Activated CD4-positive, alpha-beta T cell treated with anti-CD3 and anti-CD28 coated beads, Interleukin-2, Interleukin-4, amounts not matched to agents 100 ng/mL and 50 ng/mL, durations not matched to agents 16 hours and 8 hours (primary cell): ENCODE data around the gene ETV6.

Experiments used
- DNase-seq: peaks from one replicate; pipeline ENCODE4 v3.0.0-alpha.2; 2020; ENCODE audit warnings: low spot score

Gene ETV6

DNA sequence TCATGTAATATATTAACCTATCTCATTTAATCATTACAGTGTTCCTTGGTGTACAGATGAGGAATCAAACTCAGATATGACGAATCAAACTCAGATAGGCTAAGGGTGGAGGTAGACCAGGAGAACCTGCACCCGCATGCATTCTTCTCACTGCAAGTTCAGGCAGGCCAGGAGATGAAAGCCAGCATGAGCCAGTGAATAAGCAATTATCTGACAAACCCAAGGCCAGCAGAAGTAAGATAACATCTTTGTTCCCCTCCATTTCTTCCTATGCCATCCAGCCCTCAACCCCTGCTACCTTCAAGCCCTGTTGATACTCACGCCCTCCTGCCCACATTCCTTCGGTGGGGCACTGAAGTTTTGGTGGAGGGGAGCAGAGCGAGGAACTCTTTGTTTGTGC lies 152.2 kb downstream of the ETV6 start:
- DNase-seq, result no peak

DNA sequence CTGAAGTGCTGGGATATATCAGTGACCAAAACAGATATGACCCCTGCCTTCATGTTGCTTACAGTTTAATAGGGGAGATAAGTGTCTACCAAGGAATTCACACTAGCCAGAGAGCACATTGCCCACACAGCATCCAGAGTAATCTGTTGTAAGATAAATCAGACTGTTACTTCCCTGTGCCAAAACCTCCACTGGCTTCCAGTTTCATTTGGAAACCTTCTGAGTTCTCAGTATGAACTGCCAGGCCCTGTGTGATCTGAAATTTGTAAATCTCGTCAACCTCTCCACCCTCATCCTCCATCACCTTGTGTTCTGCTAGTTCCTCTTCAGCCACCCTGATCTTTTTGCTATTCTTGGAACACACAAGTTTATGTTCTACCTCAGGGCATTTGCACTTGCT lies 154.7 kb downstream of the ETV6 start:
- no peak for DNase-seq

DNA sequence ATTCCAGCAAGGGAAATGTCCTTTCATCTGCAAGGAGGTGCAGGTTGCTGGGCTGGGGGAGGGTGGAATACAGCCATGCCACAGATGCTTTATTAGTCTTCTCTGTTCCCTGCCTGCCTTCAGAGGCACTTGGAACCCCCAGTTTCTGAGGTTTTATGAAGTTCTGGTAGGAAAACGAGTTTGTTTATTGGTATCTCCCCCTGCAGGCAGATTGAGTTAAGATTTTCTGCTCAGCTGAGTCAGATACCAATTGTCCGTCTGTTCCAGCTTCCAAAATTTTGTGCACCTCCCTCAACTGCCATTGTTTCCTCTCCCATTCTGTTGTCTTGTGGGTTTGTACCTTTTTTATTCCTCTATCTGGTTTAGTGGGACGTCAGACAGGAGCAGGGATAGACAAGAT lies 155.6 kb downstream of the ETV6 start:
- no peak for DNase-seq

DNA sequence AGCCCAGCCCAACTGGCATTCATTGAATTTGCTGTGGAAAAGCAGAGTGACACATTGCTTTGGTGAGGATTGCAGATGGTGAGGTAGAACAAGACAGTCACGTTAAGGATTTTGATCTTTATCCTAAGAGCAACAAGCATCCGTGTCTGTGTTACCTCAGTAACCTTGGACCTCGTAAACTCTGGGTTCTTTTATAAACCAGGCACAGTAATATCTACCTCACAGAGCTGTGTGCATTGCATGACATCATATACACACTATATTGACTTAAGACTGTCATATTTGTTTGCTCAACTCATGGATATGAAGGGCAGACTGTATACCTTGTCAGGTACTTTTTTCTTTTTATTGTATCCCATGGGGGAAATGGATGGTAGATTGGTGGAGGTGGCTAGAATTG lies 156.2 kb downstream of the ETV6 start:
- DNase-seq, result no peak

DNA sequence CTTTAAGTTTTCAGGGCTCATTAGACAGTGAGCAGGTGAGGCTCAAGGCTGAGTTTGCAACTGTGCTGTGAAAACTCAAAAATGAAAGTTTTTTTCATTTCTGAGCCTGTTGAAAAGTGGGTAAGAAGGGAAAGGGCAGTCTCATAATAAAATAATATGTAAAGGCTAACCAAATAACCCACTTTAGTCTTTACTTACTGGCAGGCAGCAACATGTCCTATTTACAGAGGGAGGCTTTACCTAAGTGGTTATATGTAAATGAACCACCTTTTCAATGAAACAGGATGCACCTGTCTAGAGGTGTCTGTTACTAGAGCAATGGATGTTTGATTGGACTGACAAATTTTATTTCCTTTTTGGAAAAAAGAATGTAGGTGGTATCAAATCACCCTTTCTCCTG lies 158.0 kb downstream of the ETV6 start:
- no peak for DNase-seq

DNA sequence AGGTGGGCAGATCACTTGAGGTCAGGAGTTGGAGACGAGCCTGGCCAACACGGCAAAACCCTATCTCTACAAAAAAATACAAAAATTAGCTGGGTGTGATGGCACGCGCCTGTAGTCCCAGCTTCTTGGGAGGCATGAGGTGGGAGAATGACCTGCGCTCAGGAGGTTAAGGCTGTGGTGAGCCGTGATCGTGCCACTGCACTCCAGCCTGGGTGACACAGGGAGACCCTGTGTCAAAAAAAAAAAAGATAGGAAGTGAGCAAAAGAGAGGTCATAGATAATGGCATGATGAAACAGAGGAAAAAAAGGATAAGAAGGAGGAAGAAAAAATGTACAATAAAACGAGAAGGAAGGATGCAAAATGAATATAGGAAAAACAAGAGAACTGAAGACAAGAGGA lies 159.5 kb downstream of the ETV6 start:
- DNase-seq, result no peak

DNA sequence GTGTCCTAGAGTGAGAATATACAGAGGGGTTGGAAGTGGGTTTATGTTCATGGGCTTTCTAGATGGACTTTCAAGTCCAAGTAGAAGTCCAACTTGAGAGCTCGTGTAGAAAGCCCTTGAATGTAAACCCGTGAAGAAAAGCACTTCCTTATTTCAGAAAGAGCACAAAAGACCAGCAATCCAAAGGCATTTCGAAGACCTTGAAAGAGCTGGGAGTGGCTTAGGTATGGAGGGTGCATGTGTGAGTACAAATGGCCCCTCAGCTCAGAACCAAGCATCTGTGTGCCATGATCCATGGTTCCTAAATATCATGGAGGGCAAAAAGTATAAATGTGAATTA lies 160.7 kb downstream of the ETV6 start:
- DNase-seq, result no peak

DNA sequence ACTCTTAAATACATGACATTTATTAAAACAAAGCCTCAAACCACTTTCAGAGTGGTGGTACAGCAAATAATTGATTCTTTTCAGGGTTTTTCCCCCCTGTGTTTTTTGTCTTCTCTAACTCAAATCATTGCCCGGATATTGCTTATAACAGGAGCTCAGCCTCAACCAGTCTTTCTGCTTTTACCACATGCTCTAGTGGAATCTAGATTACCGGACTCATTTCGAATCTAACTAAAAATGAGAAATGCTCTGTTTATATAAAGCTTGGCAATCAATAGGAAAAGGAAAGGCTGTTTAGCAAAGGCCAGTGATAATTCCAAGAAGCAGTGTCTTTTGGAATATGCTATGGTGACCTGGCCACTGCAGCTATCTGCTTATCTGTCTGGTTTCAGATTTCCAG lies 161.5 kb downstream of the ETV6 start:
- DNase-seq, result peak; percentile 61

DNA sequence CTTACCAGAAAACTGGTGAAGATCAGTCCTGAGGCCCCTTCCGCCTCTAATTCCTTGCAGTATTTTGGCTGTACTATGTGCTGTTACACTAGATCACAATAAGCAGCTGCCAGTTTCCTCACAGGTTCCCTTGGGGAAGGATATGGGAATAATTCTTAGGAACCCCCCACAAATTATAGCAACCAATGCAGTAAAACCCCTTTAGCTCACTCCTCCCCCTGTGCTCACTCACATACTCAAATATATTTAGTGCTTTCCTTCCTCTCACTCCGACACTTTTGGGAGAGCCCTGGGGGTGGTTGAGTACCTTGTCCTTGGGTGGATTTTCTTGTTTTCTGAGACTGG lies 162.7 kb downstream of the ETV6 start:
- DNase-seq, result no peak

DNA sequence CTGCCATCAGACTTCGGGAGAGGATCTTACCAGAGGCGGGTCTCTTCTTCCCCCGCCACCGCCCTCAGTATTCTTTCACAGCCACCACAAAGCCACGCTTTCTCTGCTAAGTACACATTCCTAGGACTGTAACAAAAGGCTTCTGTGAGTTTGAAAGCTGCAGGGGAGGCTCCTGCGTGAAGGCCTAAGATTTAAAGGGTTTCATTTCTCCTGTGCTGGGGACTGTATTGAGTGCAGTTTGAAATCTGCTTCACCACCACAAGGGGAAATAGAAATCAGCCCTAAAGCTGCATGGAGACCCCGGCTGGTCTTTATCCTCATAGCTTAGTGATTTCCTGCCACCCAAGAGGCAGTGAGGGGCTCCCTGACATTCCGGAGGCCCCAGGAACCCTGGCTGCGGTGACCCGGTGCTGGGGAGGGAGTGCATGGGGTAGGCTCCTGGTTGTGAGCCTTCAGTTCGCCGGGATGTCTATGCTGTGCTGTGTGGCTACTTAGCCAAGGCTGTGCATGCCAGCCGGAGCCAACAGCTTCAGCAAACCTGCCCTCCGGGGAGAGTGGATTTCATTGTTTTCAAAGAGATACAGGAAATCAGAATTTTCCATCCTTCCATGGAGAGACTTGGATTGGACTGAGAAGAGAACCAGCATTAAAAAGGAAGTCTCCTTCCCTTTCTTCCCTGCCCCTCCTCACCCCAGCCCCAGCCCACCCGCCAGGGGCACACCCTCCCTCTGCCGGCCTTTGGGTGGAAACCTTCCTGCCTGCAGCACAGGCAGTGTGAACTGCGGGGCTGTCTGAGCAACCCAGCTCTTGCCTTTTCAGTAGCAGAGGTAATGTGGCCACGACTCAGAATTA lies 163.3 kb downstream of the ETV6 start:
- DNase-seq, result no peak

DNA sequence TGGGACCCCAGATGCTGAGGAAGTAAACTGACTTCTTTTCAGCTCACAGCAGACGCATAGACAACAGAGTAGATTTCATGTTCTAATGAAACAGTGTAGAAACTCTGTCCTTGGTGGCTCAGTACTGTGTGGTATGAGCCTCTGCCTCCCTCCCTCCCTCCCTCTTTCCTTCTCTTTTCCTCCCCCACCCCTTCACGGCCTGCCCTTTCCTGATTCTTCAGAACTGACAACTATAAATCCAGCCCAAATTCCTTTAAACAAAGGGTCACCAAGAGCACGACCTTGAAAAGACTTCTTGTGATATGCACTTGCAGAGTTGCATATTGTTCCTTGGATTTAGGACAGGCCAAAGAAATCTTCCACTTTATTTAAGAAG lies 164.0 kb downstream of the ETV6 start:
- no peak for DNase-seq

DNA sequence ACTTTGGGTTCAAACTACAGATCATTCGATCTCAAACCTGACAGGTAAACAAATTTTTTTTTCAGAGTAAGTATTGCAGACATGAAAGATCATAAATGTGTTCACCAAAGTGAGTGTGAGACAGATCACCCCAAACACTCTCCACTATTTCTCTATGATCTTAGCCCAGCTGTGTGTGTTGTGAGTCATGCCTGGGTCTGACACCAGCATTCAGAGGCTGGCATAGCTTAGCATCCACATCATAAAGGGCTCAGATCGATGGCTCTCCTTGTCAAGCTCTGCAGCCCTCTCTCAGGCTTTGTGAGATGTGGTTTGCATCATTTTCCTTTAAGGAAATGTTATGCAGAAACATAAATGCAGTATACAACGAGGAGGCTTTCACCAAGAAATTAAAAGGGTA lies 164.9 kb downstream of the ETV6 start:
- DNase-seq, result peak; percentile 66

DNA sequence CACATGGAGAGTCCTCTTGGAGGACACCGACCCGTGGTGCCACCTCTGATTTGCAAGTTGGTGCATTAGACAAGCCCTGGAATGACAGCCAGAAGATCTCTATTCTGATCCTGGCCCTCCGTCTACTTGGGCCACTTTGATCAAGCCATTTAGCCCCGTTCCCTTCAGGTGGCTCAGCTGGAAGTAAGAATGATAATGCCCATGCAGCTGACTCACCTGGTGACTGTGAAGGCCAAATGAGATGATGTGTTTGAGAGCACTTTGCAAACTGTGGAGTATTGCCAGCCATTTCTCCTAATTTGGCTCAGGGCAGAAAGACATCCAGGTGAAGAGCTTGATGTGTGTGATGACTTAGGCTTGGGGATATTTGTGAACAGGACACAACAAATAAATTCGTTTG lies 165.9 kb downstream of the ETV6 start:
- no peak for DNase-seq

DNA sequence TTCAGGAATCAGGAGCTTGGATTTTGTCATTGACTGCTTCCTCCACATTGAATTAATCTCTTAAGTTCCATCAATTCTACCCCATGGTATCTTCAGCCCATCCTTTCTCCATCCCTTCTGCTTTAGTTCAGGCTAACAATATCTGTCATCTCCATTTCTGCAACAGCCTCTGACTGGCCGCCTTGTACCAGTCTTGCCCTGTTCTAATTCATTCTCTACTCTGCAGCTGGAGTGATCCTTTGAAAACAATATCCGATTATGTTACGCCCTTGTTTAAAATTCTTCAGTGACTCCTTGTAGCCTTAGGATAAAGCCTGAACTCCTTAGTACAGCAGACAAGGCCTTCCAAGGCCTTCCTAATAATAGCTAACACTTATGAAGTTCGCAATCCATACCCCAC lies 170.2 kb downstream of the ETV6 start:
- no peak for DNase-seq

DNA sequence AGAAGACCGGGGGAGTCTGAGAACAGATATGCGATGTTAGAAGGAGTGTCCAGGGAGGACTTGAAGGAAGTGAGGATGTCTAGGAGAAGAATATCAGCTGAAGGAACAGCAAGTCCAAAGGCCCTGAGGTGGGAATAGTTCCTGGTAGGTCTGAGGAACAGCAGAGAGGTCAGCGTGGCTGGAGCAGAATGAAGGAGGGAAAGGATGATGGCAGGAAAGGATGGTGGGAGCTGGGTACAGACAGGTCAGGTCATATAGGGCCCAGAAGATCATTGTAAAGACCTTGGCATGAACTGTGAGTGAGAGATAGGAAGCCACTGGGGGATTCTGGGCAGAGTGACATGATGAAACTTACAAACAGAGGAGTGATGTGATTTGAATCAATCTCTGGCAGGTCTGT lies 171.0 kb downstream of the ETV6 start:
- DNase-seq, result no peak

DNA sequence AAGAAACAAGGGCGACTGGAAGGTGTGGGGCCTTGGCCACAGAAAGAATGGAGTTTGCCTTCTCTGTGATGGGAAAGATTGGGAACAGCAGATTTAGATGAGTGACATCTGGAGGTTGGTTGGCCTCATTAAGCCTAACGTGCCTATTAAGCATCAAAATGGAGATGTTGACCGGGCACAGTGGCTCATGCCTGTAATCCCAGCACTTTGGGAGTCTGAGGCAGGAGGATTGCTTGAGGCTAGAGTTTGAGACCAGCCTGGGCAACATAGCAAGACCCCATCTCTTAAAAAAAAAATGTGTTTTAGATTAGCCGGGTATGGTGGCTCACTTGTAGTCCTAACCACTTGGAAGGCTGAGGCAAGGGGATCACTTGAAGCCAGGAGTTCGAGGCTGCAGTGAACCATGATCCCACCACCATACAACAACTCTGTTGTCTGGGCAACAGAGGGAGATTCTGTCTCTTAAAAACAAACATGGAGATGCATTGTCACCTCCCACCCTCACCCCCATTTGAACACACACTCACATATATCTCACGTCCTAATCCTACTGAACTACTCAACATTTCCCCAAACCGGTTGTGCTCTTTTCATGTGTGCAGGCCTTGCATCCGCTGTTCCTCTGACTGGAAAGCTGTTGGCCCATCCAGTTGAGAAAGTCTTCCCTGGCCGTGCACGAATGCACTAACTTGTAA lies 172.1 kb downstream of the ETV6 start:
- DNase-seq, result no peak

DNA sequence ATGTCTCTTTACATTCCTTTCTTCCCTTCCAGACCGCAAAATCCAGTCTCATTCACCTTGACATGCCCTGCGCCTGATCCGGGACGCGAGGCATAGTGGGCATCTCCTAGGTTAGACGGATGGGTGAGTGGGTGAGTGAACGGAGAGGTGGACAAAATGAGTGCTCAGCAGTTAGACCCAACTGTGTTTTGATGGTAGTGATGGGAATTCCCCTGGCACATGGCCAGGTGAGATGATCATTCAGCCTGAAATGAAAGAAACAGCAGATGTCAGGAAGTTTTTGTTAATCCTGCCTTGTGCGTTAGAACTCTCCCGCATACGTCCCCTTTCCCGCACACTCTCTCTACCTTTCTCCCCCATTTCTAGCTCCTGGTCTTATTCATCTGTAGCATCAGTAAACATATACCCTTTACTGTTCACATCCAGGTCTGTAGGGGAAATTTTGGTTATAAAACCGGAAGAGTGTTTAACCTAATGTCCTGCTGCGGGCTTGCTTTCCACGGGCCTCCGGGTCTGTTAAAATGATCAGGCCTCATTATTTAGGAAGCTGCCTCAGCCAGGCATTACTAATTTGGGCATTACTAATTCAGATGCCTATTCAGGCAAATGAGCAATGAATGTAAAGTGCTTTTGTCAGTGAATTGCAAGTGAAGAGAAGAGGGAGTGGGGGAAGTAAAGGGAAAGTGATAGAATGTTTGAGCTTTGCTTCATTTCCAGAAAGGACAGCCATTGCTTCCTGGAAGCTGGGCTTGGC lies 172.8 kb downstream of the ETV6 start:
- no peak for DNase-seq

DNA sequence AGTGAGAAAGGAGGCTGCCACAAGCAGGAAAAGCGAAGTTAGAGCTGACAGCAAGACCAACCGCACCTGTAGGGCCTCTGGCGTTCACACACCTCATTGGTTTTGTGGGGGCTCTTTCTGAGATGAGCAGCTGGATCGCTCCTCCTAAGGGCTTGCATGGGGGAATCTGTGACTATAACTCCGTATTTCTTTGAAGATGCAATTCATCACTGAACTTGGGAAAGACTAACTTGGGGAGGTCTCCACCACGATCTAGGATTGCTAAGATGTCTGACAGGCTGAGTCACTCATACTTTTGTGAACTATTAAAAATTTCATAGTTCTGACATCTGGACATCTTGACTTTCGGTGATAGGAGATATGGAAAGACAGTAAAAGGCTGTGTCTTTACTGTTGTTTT lies 173.6 kb downstream of the ETV6 start:
- DNase-seq, result no peak

DNA sequence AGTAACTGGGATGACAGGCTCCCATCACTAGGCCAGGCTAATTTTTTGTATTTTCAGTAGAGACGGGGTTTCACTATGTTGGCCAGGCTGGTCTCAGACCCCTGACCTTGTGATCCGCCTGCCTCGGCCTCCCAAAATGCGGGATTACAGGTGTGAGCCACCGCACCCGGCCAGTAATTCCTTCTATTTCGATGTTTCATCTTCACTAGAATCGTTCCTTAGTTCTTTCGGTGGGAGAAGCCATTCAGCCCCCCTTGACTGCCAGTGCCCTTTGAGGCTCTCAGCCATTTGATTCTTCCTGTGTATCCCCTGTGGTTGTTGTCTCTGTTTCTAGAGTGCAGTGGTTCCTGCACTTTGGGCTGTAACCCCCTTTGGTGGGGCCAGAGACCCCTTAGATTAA lies 174.1 kb downstream of the ETV6 start:
- DNase-seq, result no peak

DNA sequence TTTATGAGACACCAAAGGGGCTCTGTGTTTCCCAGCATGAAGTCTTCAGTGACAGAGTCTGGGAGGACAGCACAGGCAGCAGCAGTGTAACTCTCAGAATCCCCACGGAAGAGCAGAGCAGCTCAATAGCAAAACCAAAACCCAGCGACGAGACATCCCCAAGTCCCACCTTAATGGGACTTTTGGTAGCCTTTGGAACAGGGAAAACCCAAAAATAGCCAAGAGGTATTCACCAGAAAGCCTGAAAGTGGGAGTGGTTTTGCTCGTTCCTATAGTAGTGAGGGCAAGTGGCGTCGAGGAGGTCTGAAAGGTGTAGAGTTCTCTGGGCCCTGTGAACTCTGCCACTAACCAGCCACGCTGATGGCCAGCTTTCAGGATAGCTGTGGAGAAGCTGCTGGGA lies 174.6 kb downstream of the ETV6 start:
- no peak for DNase-seq

DNA sequence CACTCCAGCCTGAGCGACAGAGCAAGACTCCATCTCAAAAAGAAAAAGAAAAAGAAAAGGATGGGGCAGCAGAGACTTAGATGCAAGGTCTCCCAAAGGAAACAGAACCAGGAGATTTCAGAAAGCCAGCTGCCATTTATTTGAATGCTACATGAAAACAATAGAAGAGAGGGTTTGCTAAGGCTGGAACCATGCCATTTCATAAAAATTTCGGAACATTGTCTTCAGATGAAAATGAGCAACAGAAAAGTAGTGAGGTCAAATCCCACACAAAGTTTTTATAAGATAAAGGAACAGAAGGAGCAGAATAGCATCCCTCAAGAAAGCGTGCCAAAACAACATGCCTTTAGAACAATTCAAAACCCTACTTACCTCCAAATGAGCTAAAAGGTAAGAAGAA lies 175.3 kb downstream of the ETV6 start:
- DNase-seq, result no peak

DNA sequence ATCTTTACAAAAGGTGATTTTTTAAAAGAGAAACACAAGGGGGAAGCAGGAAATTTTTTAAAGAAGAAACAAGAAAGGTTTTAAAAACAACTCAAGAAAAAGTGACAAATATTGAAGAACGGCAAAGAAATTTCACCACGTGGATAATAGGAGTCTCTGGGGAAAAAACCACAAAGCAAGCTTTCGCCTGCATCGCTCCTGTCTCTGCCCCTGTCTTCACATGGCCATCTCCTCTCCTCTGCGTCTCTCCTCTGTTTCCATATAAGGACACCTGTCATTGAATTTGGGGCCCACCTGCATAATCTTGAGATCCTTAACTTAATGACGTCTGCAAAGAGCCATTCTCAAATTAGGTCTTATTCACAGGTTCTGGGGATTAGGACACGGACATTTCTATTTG lies 175.8 kb downstream of the ETV6 start:
- DNase-seq, result no peak

DNA sequence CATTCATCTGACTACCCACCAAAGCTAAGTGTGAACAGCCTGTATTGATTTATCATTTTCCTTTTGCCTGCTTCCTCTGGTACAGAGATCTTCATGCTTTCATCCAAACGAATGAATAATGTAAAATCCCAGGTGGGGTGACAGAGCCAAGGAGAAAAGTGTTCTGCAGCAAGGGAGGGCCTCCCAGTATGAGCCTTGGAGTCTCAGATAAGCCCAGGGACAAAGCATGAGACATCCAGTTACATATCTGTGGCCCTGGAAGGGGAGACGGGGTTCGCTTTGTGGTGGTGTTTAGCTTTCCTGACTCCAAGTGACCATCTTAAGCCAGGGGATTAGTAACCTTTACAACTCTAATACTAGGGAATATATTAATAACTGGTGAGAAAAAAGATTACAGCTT lies 177.1 kb downstream of the ETV6 start:
- DNase-seq, result no peak
